ENCODE measurements around the gene TMX4. TPM values are rescaled to one million over a fixed set of nuclear protein-coding genes. Genes with fewer than 3 reads are reported as not detected.

TMX4 gene
- total and polyA plus RNA-seq, 2 of the 8 experiments (the other 6 are each of a cell fraction or from before 2014, with no cell fraction given), result 2.1 to 7.8 TPM

- H3K79me2 ChIP-seq (ENCODE audit: control insufficient read depth in 1 of 2, insufficient read depth in 2 of 2, low read length in 2 of 2), result no peaks in the 10 kb centered on the region
- H2BK5ac ChIP-seq (ENCODE audit: low read depth, low read length), result no peak overlapping the region
- no peak overlapping the region for H4K91ac ChIP-seq (replicated peaks; ENCODE audit: insufficient read length, low read length)
- no peak overlapping the region for H3K4me3 ChIP-seq (ENCODE audit: extremely low read depth in 1 of 4, insufficient read depth in 2 of 4, low read depth in 3 of 4, low read length in 4 of 4)
- H3K56ac ChIP-seq (replicated peaks; ENCODE audit: insufficient read length, low read depth, low read length), result no peak overlapping the region
- H3K27me3 ChIP-seq (replicated peaks in 1 of 4; ENCODE audit: control insufficient read depth in 3 of 4, extremely low read depth in 1 of 4, insufficient read depth in 3 of 4, low read length in 3 of 4), result no peaks in the 10 kb centered on the region
- no peaks in the 10 kb centered on the region for H3K4me1 ChIP-seq (replicated peaks in 1 of 4; ENCODE audit: control insufficient read depth in 3 of 4, insufficient read depth in 4 of 4, low read length in 3 of 4)
- no peak overlapping the region for H2AFZ ChIP-seq (ENCODE audit: low read length)
- ChIA-PET CTCF (ENCODE audit: partially characterized antibody) (interaction anchor here (0.7 to 3.9 kb wide), 4 partner anchors 14 to 49 kb away, joined by 3 to 12 read pairs (median 4); no protein-coding TSS in a partner anchor), POLR2A (ENCODE audit: partially characterized antibody) (no interaction called here)
- H2BK12ac ChIP-seq (ENCODE audit: low read depth, low read length), result no peak overlapping the region
- H2BK120ac ChIP-seq (replicated peaks; ENCODE audit: low read depth, low read length), result no peak overlapping the region
- no peak overlapping the region for H3K4ac ChIP-seq (replicated peaks; ENCODE audit: insufficient read length, low read depth, low read length)
- WGBS, 2 experiments (ENCODE audit: extremely low coverage in 1 of 2, insufficient coverage in 1 of 2, insufficient read length in 1 of 2, insufficient replicate concordance in 2 of 2, low coverage in 1 of 2, low lambda C conversion rate in 2 of 2, missing lambda C conversion rate in 1 of 2), result 93% methylated on average over 4 of the region's 4 CpGs; no CpG with 5 or more reads in 1 of the 2 experiments
- no peak overlapping the region for H2BK15ac ChIP-seq (ENCODE audit: low read length)
- H3K23ac ChIP-seq (ENCODE audit: insufficient read length), result no peak overlapping the region
- H3K18ac ChIP-seq (ENCODE audit: extremely low read depth, low read length), result no peak overlapping the region
- H3K9me3 ChIP-seq (ENCODE audit: insufficient read depth in 2 of 2, low read depth in 1 of 2, low read length in 1 of 2), result no peaks in the 10 kb centered on the region
- H4K8ac ChIP-seq (ENCODE audit: extremely low read depth, insufficient read depth, low read length), result no peak overlapping the region
- no peak for FAIRE-seq
- no peaks in the 10 kb centered on the region for H3K23me2 ChIP-seq (ENCODE audit: low read depth, low read length)
- no peak overlapping the region for H3K27ac ChIP-seq (ENCODE audit: low read depth, low read length)
- no peak overlapping the region for H3K4me2 ChIP-seq (ENCODE audit: insufficient read depth in 1 of 2, low read depth in 2 of 2, low read length in 2 of 2)
- DNase-seq (ENCODE audit: low read depth in 1 of 2, low spot score in 2 of 2), result no peak
- H2AK5ac ChIP-seq (ENCODE audit: low read depth, low read length), result no peak overlapping the region
- H2BK20ac ChIP-seq (ENCODE audit: low read length), result no peak overlapping the region
- H4K20me1 ChIP-seq (replicated peaks in 1 of 2; ENCODE audit: control insufficient read depth in 1 of 2, insufficient read depth in 2 of 2, low read length in 2 of 2), result no peaks in the 10 kb centered on the region
- no peak overlapping the region for H3K14ac ChIP-seq (ENCODE audit: insufficient read length)
- H3K9ac ChIP-seq (replicated peaks in 1 of 4; ENCODE audit: extremely low read depth in 1 of 4, low read depth in 3 of 4, low read length in 3 of 4), result no peak overlapping the region
- no peaks in the 10 kb centered on the region for H3K79me1 ChIP-seq (ENCODE audit: low read depth, low read length)
- no peaks in the 10 kb centered on the region for H3K36me3 ChIP-seq (ENCODE audit: control insufficient read depth in 2 of 4, insufficient read depth in 4 of 4, low read length in 3 of 4)
- no peak overlapping the region for H4K5ac ChIP-seq (ENCODE audit: insufficient read length, low read depth, low read length)
- TF ChIP-seq CEBPB (IDR thresholded peaks at IDR 0.05; ENCODE audit: low read depth, low read length) (no peak), ATF3 (IDR thresholded peaks at IDR 0.05; ENCODE audit: insufficient read depth, low read depth, low read length) (no peak), FOSL1 (IDR thresholded peaks at IDR 0.05; ENCODE audit: insufficient read depth, low read depth, low read length) (no peak), POLR2A (IDR thresholded peaks at IDR 0.05; ENCODE audit: control extremely low read depth in 1 of 2, low read depth in 2 of 2, low read length in 2 of 2) (no peak), BCL11A (IDR thresholded peaks at IDR 0.05; ENCODE audit: low read depth in 2 of 2, low read length in 2 of 2) (no peak), TAF7 (optimal IDR thresholded peaks at IDR 0.05; ENCODE audit: borderline replicate concordance, low read depth, low read length) (no peak), ATF2 (IDR thresholded peaks at IDR 0.05; ENCODE audit: low read length) (no peak), YY1 (IDR thresholded peaks at IDR 0.05; ENCODE audit: low read depth, low read length) (no peak), USF2 (IDR thresholded peaks at IDR 0.05; ENCODE audit: low read length) (no peak), SUZ12 (IDR thresholded peaks at IDR 0.05; ENCODE audit: low read length) (no peak)
Measured at GRCh38 chr20:7967199-7967844, 52.2 kb downstream of the TMX4 start.

Measured in H1 (cell line).